ENCODE measurements around the gene TXNRD1.

The TXNRD1 gene

DNA sequence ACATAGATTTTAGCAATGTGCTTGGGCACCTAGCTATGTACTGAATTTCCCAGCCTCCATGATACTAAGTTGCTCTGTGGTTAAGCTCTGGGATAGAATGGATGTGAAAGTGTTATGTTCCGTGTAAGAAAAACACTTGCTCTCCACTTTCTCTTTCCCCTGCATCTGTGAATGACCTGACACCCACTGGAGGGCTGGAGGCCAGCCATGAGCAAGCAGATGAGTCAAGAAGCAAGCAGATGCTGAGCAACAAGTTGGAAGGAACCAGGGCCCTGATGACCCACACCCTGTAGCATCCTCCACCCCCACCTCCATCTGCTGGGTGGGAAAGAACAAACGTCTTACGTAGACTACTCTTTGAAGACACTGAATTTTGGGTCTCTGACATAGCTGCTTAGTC, 144.6 kb downstream of the TXNRD1 start:
- Mint-ChIP-seq H3K4me3 (no peak overlapping the region), H3K27ac (no peak overlapping the region), H3K36me3 (ENCODE audit: low read depth) (no peaks in the 10 kb centered on the region), H3K4me1 (ENCODE audit: low read depth) (peaks cover 5% of the 10 kb centered on the region), H3K27me3 (ENCODE audit: low read depth) (no peaks in the 10 kb centered on the region), H3K9me3 (no peaks in the 10 kb centered on the region)
- no peak for DNase-seq (ENCODE audit: low spot score)

DNA sequence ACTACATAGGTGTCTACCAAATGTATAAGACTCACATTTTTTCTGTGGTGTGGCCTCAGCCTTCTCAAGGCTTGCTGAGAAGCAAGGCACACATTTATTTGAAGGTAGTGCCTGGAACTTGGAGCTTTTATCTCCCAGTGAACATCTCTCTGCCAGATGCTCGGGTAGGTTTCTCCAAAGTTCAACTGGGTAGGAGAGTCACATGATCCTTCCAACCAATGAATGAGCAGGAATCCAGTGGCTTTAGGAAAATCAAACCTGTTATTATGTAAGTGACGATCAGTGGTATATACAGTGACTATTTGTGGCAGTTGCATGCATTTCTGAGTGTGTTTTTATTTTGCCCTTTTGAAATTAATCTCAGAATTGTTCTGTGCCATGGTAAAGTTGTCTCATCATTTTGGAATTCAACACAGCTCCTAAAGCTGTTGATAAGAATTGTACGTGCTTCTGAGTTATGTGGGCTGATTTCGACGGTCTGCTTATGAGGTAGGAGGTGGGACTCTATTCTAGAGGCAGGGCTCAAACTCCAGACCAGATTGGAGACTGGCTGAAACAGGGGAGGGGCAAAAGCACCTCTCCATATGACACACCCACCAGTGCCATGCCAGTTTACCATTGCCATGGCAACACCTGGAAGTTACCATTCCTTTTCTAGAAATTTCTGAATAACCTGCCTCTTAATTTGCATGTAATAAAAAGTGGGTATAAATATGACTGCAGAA, 145.6 kb downstream of the TXNRD1 start:
- Mint-ChIP-seq H3K9me3 (no peaks in the 10 kb centered on the region), H3K4me3 (no peak overlapping the region), H3K27me3 (ENCODE audit: low read depth) (no peaks in the 10 kb centered on the region), H3K4me1 (ENCODE audit: low read depth) (peaks cover 5% of the 10 kb centered on the region), H3K27ac (no peak overlapping the region), H3K36me3 (ENCODE audit: low read depth) (no peaks in the 10 kb centered on the region)
- DNase-seq (ENCODE audit: low spot score): no peak

DNA sequence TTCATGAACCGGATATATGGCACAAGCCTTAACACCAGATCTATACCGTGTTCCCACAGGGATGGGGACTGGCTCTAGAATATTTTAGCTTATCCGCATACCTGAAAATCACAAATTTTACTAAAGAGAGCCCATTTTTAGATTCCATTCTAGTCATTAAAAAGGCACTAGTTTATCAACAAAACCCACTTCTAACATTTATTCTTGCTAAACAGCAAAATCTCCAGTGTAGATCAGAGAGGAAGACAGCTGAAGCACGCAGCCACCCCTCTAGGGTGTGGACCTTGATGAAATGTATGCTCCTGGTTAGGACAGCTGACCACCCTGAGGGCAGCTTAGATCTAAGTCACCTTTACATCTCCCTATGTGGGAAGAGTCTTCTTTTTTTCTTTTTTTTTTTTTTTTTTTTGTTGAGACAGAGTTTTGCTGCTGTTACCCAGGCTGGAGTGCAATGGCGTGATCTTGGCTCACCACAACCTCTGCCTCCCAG, 150.4 kb downstream of the TXNRD1 start:
- no peak overlapping the region for H3K4me3 Mint-ChIP-seq
- no peak overlapping the region for H3K27ac Mint-ChIP-seq
- peaks cover 9% of the 10 kb centered on the region for H3K9me3 Mint-ChIP-seq
- H3K4me1 Mint-ChIP-seq (ENCODE audit: low read depth): no peaks in the 10 kb centered on the region
- no peaks in the 10 kb centered on the region for H3K36me3 Mint-ChIP-seq (ENCODE audit: low read depth)
- H3K27me3 Mint-ChIP-seq (ENCODE audit: low read depth): no peaks in the 10 kb centered on the region
- DNase-seq (ENCODE audit: low spot score): no peak

DNA sequence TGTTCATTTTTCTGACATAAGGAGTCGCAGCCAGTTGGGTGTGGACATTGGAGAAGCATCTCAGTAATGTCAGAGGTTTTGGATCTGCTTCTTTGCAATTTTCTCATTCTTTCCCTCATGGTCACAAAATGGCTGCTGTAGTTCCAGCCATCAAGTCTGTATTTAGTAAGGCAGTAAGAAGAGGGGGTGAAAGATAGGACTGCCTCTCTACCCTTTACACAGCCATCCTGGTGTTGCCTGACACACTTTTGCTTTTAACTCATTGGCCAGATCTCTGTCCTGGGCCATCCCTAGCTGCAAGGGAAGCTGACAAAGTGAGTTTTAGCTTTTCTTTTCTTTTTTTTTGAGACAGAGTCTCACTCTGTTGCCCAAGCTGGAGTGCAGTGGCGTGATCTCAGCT, 154.1 kb downstream of the TXNRD1 start:
- Mint-ChIP-seq H3K4me3 (no peak overlapping the region), H3K27me3 (ENCODE audit: low read depth) (no peaks in the 10 kb centered on the region), H3K9me3 (peaks cover 9% of the 10 kb centered on the region), H3K4me1 (ENCODE audit: low read depth) (peaks cover 12% of the 10 kb centered on the region), H3K27ac (no peak overlapping the region), H3K36me3 (ENCODE audit: low read depth) (no peaks in the 10 kb centered on the region)
- no peak for DNase-seq (ENCODE audit: low spot score)

DNA sequence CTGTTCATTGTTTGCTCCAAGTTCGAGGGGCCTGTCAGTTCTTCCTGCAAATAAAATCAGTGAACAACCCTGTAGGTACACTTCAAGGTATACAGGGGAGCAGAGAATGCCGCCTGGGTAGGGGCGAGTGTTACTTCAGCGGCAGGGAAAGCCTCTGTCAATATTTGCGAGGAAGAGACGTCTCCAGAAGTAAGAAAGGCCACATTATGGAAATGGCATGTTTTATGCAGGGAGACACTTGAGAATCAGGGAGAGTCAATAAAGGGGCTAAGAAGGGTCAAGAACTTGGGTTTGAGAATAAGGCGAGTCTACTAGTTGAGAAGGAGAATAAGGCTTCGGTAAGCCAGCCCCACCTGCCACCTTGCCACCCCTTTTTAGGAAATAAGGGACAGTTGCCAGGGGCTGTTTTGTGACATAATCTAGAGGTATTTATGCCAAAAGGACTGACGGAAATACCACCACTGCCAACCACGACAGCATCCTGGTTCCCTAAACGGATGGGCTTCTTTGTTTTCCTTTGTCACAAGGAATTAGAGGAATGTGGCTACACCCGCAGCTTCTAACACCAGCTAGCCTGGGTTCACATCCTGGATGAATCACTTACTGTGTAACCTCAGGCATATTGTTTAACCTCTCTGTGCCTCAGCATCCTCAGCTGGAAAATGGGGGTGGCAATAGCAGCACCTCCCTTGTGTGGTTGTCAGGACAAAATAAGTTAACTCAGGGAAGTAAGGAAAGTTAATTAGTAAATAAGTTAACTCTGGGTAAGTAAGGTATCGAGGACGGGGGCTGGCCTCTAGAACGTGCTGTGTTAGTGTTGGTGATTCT, 155.7 kb downstream of the TXNRD1 start:
- DNase-seq (ENCODE audit: low spot score): no peak
- peaks cover 12% of the 10 kb centered on the region for H3K4me1 Mint-ChIP-seq (ENCODE audit: low read depth)
- no peaks in the 10 kb centered on the region for H3K36me3 Mint-ChIP-seq (ENCODE audit: low read depth)
- H3K4me3 Mint-ChIP-seq: no peak overlapping the region
- H3K27me3 Mint-ChIP-seq (ENCODE audit: low read depth): no peaks in the 10 kb centered on the region
- peaks cover 9% of the 10 kb centered on the region for H3K9me3 Mint-ChIP-seq
- H3K27ac Mint-ChIP-seq: no peak overlapping the region

DNA sequence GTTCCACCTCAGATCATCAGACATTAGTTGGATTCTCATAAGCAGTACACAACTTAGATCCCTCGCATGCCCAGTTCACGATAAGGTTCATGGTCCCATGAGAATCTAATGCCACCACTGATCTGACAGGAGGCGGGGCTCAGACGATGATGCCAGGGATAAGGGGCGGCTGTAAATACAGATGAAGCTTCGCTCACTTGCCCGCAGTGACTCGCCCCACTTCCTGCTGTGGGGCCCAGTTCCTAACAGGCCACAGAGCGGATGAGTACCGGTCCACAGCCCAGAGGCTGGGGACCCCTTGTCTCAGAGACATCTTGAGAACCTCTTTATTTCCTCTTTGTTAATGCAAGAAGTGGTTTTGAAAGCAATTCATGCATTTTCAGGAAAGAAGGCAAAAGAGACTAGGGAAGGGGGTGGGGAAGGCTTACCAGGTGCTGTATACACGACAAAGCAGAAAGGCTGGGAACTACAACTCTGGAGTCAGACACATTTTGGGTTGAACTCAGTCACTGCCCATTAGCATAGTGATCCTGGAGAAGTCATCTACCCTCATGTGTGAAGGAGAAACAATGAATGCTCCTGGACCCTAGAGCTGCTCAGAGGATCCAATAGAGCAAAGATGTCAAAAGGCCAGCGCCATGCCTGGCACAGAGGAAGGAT, 156.6 kb downstream of the TXNRD1 start:
- peak overlapping the region; percentile 35 for H3K27ac Mint-ChIP-seq
- H3K4me1 Mint-ChIP-seq (ENCODE audit: low read depth): peaks cover 12% of the 10 kb centered on the region
- H3K36me3 Mint-ChIP-seq (ENCODE audit: low read depth): no peaks in the 10 kb centered on the region
- peaks cover 2% of the 10 kb centered on the region for H3K27me3 Mint-ChIP-seq (ENCODE audit: low read depth)
- peaks cover 9% of the 10 kb centered on the region for H3K9me3 Mint-ChIP-seq
- peak; percentile 42 for DNase-seq (ENCODE audit: low spot score)
- H3K4me3 Mint-ChIP-seq: peak overlapping the region; percentile 54

DNA sequence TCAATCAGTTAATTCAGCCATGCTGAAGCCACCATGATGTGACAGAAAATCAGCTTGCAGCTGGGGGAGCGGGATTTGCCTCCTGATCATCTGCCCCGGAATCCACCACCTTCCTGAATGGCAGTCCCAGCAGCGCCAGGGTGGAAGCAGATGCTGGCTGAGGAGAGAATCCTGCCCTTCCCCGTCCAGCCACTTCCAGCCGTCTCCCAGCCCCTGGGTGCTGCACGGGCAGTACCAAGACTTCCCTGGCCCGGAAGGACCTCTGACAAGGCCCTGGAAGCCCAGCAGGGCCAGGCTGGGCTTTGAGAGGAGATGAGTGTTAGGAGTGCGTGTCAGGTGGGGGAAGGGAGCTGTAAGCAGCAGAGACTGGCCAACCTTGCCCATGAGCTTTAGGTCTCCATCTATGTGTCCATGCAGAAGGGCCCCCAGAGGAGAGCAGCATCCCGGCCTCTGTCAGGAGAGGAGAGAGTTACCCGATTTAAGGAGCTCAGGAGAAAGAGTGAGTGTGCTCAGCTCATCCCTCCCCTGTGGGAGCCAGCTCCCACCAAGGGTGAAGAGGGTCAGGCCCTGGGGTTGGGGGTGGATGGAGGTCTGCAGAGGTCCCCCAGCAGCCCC, 157.2 kb downstream of the TXNRD1 start:
- no peak overlapping the region for H3K27ac Mint-ChIP-seq
- no peak overlapping the region for H3K4me3 Mint-ChIP-seq
- no peak for DNase-seq (ENCODE audit: low spot score)
- peaks cover 9% of the 10 kb centered on the region for H3K9me3 Mint-ChIP-seq
- peaks cover 12% of the 10 kb centered on the region for H3K4me1 Mint-ChIP-seq (ENCODE audit: low read depth)
- H3K36me3 Mint-ChIP-seq (ENCODE audit: low read depth): no peaks in the 10 kb centered on the region
- H3K27me3 Mint-ChIP-seq (ENCODE audit: low read depth): peaks cover 3% of the 10 kb centered on the region

DNA sequence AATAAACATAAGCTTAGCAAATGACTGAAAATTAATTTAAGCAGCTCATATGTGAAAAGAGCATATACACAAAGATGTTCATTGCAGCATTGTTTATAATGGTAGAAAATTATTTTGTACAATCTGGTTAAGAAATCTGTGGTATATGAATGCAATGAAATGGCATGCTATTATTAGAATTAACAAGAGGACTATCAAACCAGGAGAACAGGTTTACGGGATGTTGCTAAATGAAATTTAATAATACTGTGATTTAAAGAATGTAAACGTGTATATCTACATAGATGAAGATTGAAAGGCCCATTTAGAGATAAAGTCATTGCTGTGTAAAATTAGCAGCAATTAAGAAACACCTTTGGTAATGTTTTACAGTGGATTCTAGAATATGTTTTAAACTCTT, 158.5 kb downstream of the TXNRD1 start:
- Mint-ChIP-seq H3K4me3 (no peak overlapping the region), H3K27me3 (ENCODE audit: low read depth) (peaks cover 3% of the 10 kb centered on the region), H3K4me1 (ENCODE audit: low read depth) (peaks cover 12% of the 10 kb centered on the region), H3K27ac (no peak overlapping the region), H3K9me3 (peaks cover 9% of the 10 kb centered on the region), H3K36me3 (ENCODE audit: low read depth) (no peaks in the 10 kb centered on the region)
- no peak for DNase-seq (ENCODE audit: low spot score)

DNA sequence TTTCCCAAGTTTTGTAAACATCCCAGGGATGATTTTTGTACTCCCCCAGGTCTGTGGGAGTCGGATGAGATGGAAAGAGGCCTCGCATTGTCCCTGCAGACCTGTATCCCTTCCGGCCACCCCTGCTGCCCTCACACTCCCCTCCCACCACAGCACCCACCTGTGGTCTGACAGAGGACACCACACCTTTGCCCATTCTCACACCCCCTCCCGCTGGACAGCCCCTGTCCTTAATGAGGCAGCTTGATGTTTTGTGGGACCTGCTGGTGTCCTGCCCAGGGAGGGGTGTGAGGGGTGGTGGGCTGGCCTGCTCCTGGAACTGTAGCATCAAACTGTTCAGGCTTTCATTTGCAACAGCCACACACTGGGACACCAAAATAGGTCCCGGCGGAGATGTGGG, 159.2 kb downstream of the TXNRD1 start:
- no peak overlapping the region for H3K27ac Mint-ChIP-seq
- H3K4me3 Mint-ChIP-seq: no peak overlapping the region
- DNase-seq (ENCODE audit: low spot score): no peak
- peaks cover 12% of the 10 kb centered on the region for H3K4me1 Mint-ChIP-seq (ENCODE audit: low read depth)
- peaks cover 3% of the 10 kb centered on the region for H3K27me3 Mint-ChIP-seq (ENCODE audit: low read depth)
- H3K36me3 Mint-ChIP-seq (ENCODE audit: low read depth): no peaks in the 10 kb centered on the region
- peaks cover 1% of the 10 kb centered on the region for H3K9me3 Mint-ChIP-seq

DNA sequence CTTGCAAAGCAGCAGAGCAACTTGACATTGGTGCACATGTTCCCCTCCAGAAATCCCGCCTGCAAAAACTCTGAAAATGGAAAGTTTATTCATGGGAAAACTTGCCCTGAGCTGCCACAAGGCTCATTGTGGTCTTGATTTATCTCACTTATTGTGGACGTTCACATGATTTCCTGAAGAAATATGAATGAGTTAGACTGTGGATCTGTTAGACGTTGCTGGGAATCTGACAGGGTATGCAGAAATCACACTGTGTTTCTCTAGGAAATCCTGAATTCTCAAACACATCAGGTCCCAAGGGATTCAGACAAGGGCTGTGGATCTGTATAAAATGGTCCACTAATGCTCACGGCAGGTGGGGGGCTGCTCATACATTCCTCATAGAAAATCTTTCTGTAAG, 160.2 kb downstream of the TXNRD1 start:
- DNase-seq (ENCODE audit: low spot score): no peak
- H3K4me3 Mint-ChIP-seq: no peak overlapping the region
- H3K4me1 Mint-ChIP-seq (ENCODE audit: low read depth): peaks cover 12% of the 10 kb centered on the region
- H3K9me3 Mint-ChIP-seq: no peaks in the 10 kb centered on the region
- peaks cover 7% of the 10 kb centered on the region for H3K27me3 Mint-ChIP-seq (ENCODE audit: low read depth)
- no peak overlapping the region for H3K27ac Mint-ChIP-seq
- H3K36me3 Mint-ChIP-seq (ENCODE audit: low read depth): no peaks in the 10 kb centered on the region

DNA sequence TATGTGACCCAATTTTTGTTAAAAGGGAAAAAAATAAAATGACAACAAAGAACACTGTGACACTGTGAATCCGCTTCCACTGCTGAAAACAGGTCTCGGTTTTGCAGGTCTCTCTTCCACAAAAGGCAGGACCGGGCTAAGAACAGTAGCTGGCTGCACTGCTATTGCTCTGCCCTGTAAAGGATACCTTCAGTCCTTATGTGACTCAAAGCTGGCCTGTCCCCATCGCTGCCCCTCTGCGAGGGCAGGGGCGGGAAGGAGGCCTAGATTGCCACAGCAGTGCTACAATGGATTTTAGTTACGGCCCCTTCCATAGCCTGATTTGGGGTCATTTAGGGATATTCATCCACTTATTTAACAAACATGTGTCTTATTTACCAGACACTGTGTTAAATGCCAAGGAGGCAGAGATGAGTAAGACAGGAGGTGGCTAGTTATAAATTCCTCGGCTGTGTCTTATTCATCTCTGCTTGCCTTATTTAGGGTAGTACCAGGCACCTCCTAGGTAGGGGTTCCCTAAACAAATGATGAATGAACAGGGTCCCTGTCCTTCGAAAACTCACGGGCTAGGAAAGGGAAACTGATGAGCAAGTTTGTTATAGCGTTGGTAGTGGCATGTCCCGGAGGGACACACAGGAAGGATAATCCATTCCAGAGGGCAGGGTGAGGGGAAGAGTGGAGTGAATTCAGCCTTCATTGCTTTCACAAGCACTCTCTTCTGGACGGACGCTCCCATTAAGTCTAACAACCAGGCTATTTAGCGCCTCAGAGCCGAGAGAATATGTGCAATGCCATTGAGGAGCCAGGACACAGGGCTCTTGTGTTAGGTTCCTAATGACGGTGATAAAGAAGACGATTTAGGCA, 161.3 kb downstream of the TXNRD1 start:
- H3K4me3 Mint-ChIP-seq: no peak overlapping the region
- H3K4me1 Mint-ChIP-seq (ENCODE audit: low read depth): peaks cover 13% of the 10 kb centered on the region
- no peaks in the 10 kb centered on the region for H3K36me3 Mint-ChIP-seq (ENCODE audit: low read depth)
- no peak overlapping the region for H3K27ac Mint-ChIP-seq
- peaks cover 14% of the 10 kb centered on the region for H3K27me3 Mint-ChIP-seq (ENCODE audit: low read depth)
- no peak for DNase-seq (ENCODE audit: low spot score)
- no peaks in the 10 kb centered on the region for H3K9me3 Mint-ChIP-seq

DNA sequence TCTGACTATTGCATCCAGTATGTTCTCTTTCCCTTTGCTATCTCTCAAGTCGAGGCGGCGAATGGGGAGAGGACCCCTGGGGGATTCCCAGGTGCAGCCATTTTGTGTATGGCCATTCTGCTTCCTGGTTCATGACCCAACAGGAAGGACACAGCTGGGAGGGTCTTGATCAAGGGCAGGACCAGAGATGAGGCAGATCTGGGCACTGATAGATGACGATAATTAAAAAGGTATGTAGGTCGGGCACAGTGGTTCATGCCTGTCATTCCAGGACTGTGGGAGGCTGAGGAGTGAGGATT, 161.9 kb downstream of the TXNRD1 start:
- no peaks in the 10 kb centered on the region for H3K9me3 Mint-ChIP-seq

DNA sequence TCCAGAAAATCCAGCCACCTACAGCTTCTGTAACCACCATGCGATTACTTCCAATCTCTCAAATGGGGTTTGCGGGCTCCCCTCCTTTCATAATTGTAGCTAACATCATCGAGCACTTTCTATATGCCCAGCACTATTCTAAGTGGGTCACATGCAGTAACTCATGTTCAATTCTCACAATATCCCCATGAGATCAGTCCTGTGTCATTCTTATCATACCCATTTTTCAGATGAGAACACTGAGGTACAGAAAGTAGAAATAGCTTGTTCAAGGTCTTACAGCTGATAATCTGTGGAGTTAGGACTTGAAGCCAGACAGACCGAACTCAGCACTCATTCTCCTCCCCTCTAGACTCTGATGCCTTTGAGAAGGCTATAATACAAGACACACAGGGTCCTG, 162.8 kb downstream of the TXNRD1 start:
- H3K4me1 Mint-ChIP-seq (ENCODE audit: low read depth): peaks cover 11% of the 10 kb centered on the region
- H3K4me3 Mint-ChIP-seq: no peak overlapping the region
- H3K27ac Mint-ChIP-seq: no peak overlapping the region
- no peaks in the 10 kb centered on the region for H3K9me3 Mint-ChIP-seq
- H3K36me3 Mint-ChIP-seq (ENCODE audit: low read depth): no peaks in the 10 kb centered on the region
- H3K27me3 Mint-ChIP-seq (ENCODE audit: low read depth): peaks cover 14% of the 10 kb centered on the region
- DNase-seq (ENCODE audit: low spot score): no peak

More for the DNA sequence above, 161.9 kb downstream of the TXNRD1 start:
- no peak for DNase-seq (ENCODE audit: low spot score)
- Mint-ChIP-seq H3K27ac (no peak overlapping the region), H3K36me3 (ENCODE audit: low read depth) (no peaks in the 10 kb centered on the region), H3K4me1 (ENCODE audit: low read depth) (peaks cover 13% of the 10 kb centered on the region), H3K4me3 (no peak overlapping the region), H3K27me3 (ENCODE audit: low read depth) (peaks cover 14% of the 10 kb centered on the region)
